Parathyroid adenoma (tissue), 2 donors: ENCODE data around the gene RPP25L.

ENCODE experiments used
- H2AFZ ChIP-seq: fragments of 300-600 bp; sonication (generic); one replicate; pipeline ENCODE4 v1.7.0; 2017; ENCODE audit warnings: antibody characterized with exemption, mild to moderate bottlenecking
- H3K27ac ChIP-seq: fragments of 300-600 bp; sonication (generic); one replicate; pipeline ENCODE4 v1.7.0; 2017
- H3K27me3 ChIP-seq: fragments of 300-600 bp; sonication (generic); one replicate; pipeline ENCODE4 v1.7.0; 2017; ENCODE audit warnings: low read length; ENCODE audit not compliant: control insufficient read depth, insufficient read depth
- H3K36me3 ChIP-seq: fragments of 300-600 bp; sonication (generic); one replicate; pipeline ENCODE4 v1.7.0; 2017; ENCODE audit warnings: low read length; ENCODE audit not compliant: control insufficient read depth, insufficient read depth
- H3K4me1 ChIP-seq: fragments of 300-600 bp; sonication (generic); one replicate; pipeline ENCODE4 v1.7.0; 2017; ENCODE audit warnings: control low read depth
- H3K4me2 ChIP-seq: fragments of 300-600 bp; sonication (generic); one replicate; pipeline ENCODE4 v1.7.0; 2017; ENCODE audit warnings: low read length
- H3K4me3 ChIP-seq: fragments of 300-600 bp; sonication (generic); one replicate; pipeline ENCODE4 v1.7.0; 2017; ENCODE audit warnings: low read depth, low read length
- H3K79me2 ChIP-seq: fragments of 300-600 bp; sonication (generic); one replicate; pipeline ENCODE4 v1.7.0; 2017; ENCODE audit warnings: control low read depth
- H3K9ac ChIP-seq: fragments of 300-600 bp; sonication (generic); one replicate; pipeline ENCODE4 v1.7.0; 2017; ENCODE audit warnings: mild to moderate bottlenecking
- H3K9me3 ChIP-seq: fragments of 300-600 bp; sonication (generic); one replicate; pipeline ENCODE4 v1.7.0; 2017; ENCODE audit warnings: low read length; ENCODE audit not compliant: control insufficient read depth
- TF ChIP-seq, protein P1 (sequence below): fragments of 300-600 bp; sonication (generic); IDR thresholded peaks from one replicate; pipeline ENCODE4 v1.7.0; 2017; ENCODE audit warnings: antibody characterized with exemption, mild to moderate bottlenecking
- donor health status: primary hyperparathyroidism.

Gene RPP25L

DNA sequence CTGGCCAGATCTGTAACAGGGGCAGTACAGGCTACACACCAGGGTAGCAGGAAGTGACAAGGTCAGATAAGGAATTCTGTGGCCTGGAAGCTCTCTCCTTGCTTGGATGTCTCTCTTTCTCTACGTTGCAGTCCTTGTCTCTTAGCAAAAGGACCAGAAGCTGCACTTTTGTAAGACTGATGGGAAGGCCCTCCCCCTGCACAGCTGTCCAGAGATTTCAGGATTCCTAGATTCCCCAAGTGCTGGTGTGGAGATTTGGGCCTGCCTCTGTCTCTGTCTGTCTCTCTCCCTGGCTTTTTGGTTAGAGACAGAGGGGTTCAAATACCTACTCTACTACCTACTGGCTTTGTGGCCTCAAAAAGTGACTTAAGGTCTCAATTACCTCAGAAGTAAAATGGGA lies 12.4 kb downstream of the RPP25L start:
- peaks cover 2% of the 10 kb centered on the region for H3K4me1 ChIP-seq
- no peaks in the 10 kb centered on the region for H3K79me2 ChIP-seq
- no peak overlapping the region for H3K27ac ChIP-seq
- no peak overlapping the region for H3K4me2 ChIP-seq
- no peak overlapping the region for H3K4me3 ChIP-seq
- H3K9me3 ChIP-seq: no peaks in the 10 kb centered on the region
- no peaks in the 10 kb centered on the region for H3K36me3 ChIP-seq
- no peaks in the 10 kb centered on the region for H3K27me3 ChIP-seq
- TF ChIP-seq, protein P1, sequence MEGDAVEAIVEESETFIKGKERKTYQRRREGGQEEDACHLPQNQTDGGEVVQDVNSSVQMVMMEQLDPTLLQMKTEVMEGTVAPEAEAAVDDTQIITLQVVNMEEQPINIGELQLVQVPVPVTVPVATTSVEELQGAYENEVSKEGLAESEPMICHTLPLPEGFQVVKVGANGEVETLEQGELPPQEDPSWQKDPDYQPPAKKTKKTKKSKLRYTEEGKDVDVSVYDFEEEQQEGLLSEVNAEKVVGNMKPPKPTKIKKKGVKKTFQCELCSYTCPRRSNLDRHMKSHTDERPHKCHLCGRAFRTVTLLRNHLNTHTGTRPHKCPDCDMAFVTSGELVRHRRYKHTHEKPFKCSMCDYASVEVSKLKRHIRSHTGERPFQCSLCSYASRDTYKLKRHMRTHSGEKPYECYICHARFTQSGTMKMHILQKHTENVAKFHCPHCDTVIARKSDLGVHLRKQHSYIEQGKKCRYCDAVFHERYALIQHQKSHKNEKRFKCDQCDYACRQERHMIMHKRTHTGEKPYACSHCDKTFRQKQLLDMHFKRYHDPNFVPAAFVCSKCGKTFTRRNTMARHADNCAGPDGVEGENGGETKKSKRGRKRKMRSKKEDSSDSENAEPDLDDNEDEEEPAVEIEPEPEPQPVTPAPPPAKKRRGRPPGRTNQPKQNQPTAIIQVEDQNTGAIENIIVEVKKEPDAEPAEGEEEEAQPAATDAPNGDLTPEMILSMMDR: no peak
- H3K9ac ChIP-seq: no peak overlapping the region
- H2AFZ ChIP-seq: no peak overlapping the region

DNA sequence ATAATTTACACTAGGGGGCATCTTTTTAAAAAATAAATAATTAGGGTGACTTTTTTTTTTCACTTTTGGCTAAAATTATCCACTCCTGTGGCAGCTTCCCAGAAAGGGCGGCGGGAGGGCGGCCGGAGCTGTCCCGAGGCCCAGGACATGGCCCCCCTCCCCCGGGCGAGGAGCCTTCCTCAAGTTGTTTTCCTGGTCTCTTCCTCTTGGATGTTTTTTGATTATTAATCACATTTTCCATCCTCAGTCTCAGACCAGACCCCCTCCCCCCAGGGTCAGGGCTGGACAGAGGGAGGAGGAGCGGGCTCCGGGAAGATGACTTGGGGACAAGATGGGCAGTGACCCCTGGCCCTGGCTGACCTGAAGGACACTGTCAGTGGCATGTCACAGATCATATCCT lies 17.7 kb downstream of the RPP25L start:
- Histone ChIP-seq H3K4me2 (no peak overlapping the region), H3K9ac (no peak overlapping the region), H3K4me1 (no peaks in the 10 kb centered on the region), H3K79me2 (no peaks in the 10 kb centered on the region), H3K4me3 (no peak overlapping the region), H3K27me3 (peaks cover 2% of the 10 kb centered on the region), H3K36me3 (no peaks in the 10 kb centered on the region), H2AFZ (no peak overlapping the region), H3K9me3 (no peaks in the 10 kb centered on the region), H3K27ac (no peak overlapping the region)
- TF ChIP-seq, protein P1: no peak

DNA sequence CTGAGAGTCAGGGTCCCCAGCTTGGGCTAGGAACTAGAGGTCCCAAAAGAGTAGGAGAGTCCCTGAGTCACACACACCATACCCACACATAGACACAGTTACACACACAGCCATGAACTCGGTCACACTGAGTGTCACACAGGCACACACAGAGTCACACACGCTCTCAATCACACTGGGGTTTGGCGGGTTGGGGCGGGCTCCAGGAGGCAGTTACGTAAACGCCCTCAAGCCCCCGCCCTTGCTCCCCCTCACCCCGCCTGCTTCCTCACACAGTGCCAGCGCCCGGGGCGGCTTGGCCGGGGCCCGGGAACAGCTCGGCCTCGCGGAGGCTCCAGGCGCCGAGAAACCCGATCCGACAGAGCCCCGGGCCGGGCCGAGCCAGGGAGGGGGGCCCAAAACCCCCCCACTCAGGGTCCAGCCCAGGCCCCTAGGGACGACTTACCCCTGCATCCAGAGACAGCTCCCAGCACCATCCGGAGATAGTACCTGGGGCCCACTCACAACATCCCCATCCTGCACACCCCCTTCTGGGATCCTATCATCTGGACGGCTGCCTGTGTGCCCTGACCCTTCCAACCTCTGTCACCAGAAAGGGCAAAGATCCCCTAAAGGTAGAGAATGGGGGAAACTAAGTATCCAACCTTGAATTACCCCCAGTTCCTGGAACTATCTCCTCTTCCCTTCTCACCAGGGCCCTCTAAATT lies 18.8 kb downstream of the RPP25L start:
- no peak overlapping the region for H3K4me3 ChIP-seq
- no peak overlapping the region for H2AFZ ChIP-seq
- H3K79me2 ChIP-seq: no peaks in the 10 kb centered on the region
- no peak overlapping the region for H3K27ac ChIP-seq
- no peaks in the 10 kb centered on the region for H3K4me1 ChIP-seq
- no peaks in the 10 kb centered on the region for H3K36me3 ChIP-seq
- TF ChIP-seq, protein P1: no peak
- H3K27me3 ChIP-seq: peaks cover 5% of the 10 kb centered on the region
- no peaks in the 10 kb centered on the region for H3K9me3 ChIP-seq
- H3K9ac ChIP-seq: no peak overlapping the region
- no peak overlapping the region for H3K4me2 ChIP-seq

GRCh38 chr9:34591917-34592866 lies 19.7 kb downstream of the RPP25L start:
- H3K4me1 ChIP-seq: no peaks in the 10 kb centered on the region
- H3K36me3 ChIP-seq: no peaks in the 10 kb centered on the region
- H3K27me3 ChIP-seq: peaks cover 5% of the 10 kb centered on the region
- no peak overlapping the region for H2AFZ ChIP-seq
- TF ChIP-seq, protein P1: no peak
- no peak overlapping the region for H3K4me2 ChIP-seq
- no peak overlapping the region for H3K4me3 ChIP-seq
- H3K79me2 ChIP-seq: no peaks in the 10 kb centered on the region
- H3K9me3 ChIP-seq: no peaks in the 10 kb centered on the region
- no peak overlapping the region for H3K27ac ChIP-seq
- H3K9ac ChIP-seq: no peak overlapping the region
